Activated CD4-positive, CD25-positive, alpha-beta regulatory T cell treated with anti-CD3 and anti-CD28 coated beads, Interleukin-2, amount 50 U/mL, for 16 hours (primary cell): ENCODE measurements around the gene SMARCC1.

Source experiments
- DNase-seq: peaks from one replicate; pipeline ENCODE4 v3.0.0-alpha.2; 2020; ENCODE audit warnings: low read depth, low spot score

Gene SMARCC1

GRCh38 chr3:47590216-47590615 lies 191.5 kb downstream of the SMARCC1 start:
- no peak for DNase-seq

GRCh38 chr3:47588587-47588986 lies 193.1 kb downstream of the SMARCC1 start:
- no peak for DNase-seq

- no peak for DNase-seq
Observed at GRCh38 chr3:47588053-47588452, 193.6 kb downstream of the SMARCC1 start.

GRCh38 chr3:47586746-47587145 lies 194.9 kb downstream of the SMARCC1 start:
- no peak for DNase-seq

- no peak for DNase-seq
Observed at GRCh38 chr3:47583320-47584075, 198.2 kb downstream of the SMARCC1 start.

GRCh38 chr3:47581835-47582234 lies 199.9 kb downstream of the SMARCC1 start:
- DNase-seq: no peak

- no peak for DNase-seq
Observed at GRCh38 chr3:47581422-47581821, 200.3 kb downstream of the SMARCC1 start.

GRCh38 chr3:47580481-47580880 lies 201.2 kb downstream of the SMARCC1 start:
- DNase-seq: no peak

- no peak for DNase-seq
Observed at GRCh38 chr3:47579875-47580274, 201.8 kb downstream of the SMARCC1 start.

- DNase-seq: no peak
Observed at GRCh38 chr3:47578691-47579632, 202.7 kb downstream of the SMARCC1 start, which contains the start of gene CSPG5. Gene CSPG5, minus strand, starts transcription at chr3:47578865. Its CDS starts 172 bp downstream, at chr3:47578693.

- no peak for DNase-seq
Observed at GRCh38 chr3:47578119-47578632, 203.5 kb downstream of the SMARCC1 start.

- no peak for DNase-seq
Observed at GRCh38 chr3:47577583-47578118, 204.0 kb downstream of the SMARCC1 start.

GRCh38 chr3:47573190-47574172 lies 208.2 kb downstream of the SMARCC1 start:
- DNase-seq: no peak

GRCh38 chr3:47571391-47572175 lies 210.1 kb downstream of the SMARCC1 start:
- no peak for DNase-seq

GRCh38 chr3:47568901-47569300 lies 212.8 kb downstream of the SMARCC1 start:
- no peak for DNase-seq

GRCh38 chr3:47567149-47567548 lies 214.5 kb downstream of the SMARCC1 start:
- no peak for DNase-seq

GRCh38 chr3:47566667-47567066 lies 215.0 kb downstream of the SMARCC1 start:
- no peak for DNase-seq

GRCh38 chr3:47565734-47566550 lies 215.8 kb downstream of the SMARCC1 start:
- no peak for DNase-seq

GRCh38 chr3:47556351-47556750 lies 225.3 kb downstream of the SMARCC1 start:
- no peak for DNase-seq
